ENCODE measurements around the gene MPP4.

The MPP4 gene

DNA sequence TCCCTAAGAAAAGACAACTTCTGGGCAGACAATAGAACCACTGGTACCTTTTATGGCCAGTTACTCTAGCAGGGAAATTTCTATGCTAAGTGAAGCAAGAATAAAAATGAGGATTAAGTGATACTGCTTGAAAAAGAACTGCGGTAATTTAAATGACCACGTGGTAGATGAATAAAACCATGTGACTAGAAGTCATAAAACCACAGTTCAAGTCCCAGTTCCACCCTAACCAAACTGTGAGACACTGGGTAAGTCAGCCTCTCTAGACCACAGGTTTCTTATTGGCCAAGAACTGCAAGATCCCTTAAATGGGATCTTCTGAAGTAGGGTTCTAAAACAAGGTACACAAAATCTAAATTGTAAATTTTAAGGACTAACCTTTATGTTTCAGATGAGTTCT is 67.9 kb downstream of the MPP4 start:
- no peak for DNase-seq (ENCODE audit: low spot score)

DNA sequence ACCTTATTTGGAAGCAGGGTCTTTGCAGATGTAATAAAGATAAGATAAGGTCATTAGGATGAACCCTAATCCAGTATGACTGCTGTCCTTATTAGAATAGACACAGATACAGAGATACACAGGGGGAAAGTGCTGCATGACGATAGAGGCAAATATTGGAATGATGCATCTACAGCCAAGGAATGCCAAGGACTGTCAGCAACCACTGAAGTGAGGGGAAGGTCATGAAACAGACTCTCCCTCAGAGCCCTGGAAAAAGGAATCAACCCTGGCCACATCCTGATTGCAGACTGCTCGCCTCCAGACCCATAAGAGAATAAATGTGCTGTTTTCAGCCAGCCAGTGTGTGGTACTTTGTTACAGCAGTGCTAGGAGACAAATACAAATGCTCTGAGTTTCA is 69.9 kb downstream of the MPP4 start:
- DNase-seq (ENCODE audit: low spot score) = no peak

DNA sequence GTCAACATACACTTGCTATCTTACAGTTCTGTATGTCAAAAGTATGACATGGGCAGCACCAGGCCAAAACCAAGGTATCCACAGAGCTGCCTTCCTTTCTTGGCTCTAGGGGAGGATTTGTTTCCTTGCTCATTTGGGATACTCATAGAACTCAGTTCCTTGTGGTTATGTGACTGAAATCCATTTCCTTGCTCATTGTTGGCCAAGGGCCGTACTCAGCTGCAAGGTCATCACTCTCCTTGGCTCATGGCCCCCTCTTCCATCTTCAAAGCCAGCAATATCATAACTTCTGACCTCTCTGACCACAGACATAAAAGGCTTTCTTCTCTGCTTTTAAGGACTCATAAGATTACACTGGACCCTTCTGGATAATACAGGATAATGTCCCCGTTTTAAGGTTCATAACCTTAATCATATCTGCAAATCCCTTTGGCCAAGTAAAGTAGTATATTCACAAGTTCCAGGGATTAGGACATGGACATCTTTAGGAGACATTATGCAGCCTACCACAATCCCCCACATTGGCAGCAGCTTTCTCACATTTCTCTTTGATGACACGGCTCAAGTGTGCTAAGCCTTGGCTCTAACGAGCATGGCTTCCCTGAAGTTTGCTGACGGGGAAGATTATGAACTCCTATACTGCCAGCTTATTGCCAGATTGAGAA is 76.0 kb downstream of the MPP4 start:
- DNase-seq (ENCODE audit: low spot score) = no peak

DNA sequence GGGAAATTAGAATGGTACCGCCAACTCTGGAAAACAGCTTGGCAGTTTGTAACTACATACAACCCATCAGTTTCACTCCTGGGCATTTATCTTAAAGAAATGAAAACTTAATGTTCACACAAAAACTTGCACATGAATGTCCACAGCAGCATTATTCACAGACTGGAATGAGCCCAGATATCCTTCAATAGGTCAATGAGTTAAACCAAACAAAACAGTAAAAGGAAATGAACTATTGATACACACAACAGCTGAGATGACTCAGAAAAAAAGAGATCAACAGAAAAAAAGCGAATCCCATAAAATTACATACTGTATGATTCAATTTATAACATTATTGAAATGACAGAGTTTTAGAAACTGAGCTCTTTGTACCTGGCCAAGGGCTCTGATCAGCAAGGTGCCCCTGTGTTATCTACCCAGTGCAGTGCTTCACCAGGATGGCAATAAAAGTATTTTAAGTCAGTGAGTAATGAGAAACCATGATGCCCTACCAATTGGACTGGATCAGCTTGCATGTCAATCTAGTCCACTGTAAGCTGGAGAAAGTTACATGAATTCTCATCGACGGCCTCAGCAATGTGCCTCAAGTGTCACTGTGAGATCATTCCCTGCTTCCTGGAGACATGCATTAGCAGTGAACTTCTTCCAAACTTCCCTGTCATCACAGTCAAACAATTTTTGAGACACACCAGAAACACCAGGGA is 77.0 kb downstream of the MPP4 start:
- DNase-seq (ENCODE audit: low spot score) = no peak

DNA sequence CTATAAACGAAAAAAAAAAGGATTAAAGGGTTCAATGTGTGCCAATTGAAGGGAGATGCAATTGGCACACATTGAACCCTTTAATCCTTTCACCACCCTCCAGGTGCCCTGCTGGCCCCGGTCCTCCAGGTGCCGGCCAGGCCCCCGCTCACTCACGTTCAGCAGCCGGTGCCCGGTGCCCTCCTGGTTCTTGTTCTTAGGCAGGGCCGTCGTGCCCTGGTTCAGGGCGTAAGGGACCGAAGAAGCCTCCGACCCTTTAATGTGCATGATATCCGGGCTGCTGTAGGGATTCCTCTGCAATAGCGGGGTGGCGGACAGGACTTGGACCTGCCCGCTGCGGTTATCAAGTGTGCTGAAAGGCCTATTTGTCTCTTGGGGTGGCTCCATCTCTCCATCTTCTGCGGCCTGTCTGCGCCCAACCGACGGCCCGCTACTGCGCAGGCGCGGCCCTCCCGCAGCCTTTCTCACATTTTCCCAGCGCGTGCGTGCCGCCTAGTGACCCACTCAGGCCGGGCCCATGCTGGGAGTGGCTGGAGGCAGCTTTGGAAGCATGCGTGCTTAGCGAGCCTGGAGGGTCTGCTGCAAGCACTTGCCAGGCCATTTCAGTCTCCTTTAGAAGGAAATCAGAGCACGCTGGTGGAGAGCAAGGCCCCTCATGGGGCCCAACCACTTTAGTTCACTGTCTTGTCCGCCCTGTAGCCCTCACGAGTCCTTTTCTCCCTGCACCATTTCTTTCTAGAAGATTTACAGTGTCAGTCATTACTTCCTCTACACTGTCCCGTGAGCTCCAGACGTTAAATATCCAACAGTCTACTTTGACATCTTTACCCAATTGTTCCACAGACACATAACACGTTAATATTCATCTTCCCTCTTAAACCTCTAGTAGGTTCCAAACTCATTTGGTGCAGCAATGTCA is 79.4 kb downstream of the MPP4 start:
- no peak for DNase-seq (ENCODE audit: low spot score)

DNA sequence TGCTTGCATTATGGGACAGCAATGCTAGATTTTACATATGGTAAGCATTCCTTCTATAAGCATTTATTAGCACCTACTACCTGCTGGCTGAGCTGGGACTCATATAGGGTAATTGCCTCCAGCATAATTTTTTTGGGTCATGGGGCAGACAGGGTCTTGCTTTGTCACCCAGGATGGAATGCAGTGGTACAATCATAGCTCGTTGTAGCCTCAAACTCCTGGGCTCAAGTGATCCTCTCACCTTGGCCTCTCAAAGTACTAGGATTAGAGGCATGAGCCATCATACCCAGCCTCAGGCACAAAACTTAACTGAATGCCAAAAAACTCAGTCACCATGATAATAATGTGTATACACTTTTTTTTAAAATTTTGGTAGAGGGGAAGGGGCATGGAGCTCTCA is 90.4 kb downstream of the MPP4 start:
- DNase-seq (ENCODE audit: low spot score) = no peak

DNA sequence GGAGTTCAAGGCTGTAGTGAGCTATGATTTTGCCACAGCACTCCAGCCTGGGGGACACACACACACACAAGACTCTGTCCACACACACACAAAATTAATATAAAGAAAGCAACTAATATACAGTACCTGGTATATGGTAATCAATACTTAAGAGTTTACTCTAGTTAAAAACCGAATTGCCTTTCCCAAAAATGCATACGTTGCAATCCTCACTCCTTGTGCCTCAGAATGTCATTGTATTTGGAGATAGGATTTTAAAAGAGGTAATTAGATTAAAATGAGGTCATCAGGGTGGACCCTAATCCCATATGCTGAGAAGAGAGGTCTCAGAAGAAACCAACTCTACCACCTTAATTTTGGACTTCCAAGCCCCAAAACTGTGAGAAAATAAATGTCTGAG is 90.9 kb downstream of the MPP4 start:
- no peak for DNase-seq (ENCODE audit: low spot score)

DNA sequence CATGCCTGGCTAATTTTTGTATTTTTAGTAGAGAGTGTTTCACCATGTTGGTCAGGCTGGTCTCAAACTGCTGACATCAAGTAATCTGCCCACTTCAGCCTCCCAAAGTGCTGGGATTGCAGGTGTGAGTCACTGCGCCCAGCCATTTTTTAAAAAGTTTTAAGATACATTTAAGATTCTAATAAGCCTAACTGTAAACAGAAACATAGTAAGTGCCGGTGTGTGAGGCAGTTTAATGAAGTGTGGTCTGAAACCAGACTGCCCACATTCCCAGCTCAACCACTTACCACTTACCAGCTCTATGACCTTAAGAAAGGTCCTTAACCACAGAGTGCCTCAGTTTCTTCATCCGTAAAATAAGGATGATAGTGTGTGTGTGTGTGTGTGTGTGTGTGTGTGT is 97.5 kb downstream of the MPP4 start:
- DNase-seq (ENCODE audit: low spot score) = no peak

DNA sequence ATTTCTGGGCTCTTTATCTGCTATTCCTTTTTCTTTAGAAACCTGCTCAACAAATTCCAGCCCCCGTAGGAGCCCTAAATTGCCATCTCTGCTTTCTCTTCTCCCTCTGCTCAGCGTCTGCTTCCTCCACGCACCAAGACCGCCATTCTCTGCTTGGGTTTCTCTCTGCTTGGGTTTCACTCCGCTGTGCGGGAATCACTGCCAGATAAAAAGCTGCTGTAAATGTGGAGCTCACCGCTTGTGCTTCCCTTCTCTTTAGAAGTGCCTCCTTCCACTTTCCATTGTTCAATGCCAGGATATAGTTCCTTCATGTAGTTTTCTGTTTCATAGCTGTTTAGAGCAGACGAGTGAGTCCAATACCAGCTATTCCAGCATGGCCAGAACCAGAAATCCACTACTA is 101.0 kb downstream of the MPP4 start:
- DNase-seq (ENCODE audit: low spot score) = no peak
